Fibroblast of skin of abdomen (primary cell): ENCODE measurements around the gene SLC30A2.
A peak's percentile ranks its signal among the peaks of the same experiment; 100 is the strongest.

Experiments
- DNase-seq: peaks from one replicate; pipeline ENCODE4 v3.0.0-alpha.2; 2013

The SLC30A2 gene

GRCh38 chr1:26020941-26021646 lies 24.8 kb downstream of the SLC30A2 start:
- DNase-seq, result no peak

GRCh38 chr1:26020330-26020768 lies 25.6 kb downstream of the SLC30A2 start:
- DNase-seq, result peak; percentile 76

- peak; percentile 89 for DNase-seq
Measured at GRCh38 chr1:26019641-26020315, 26.1 kb downstream of the SLC30A2 start.

- peak; percentile 84 for DNase-seq
Measured at GRCh38 chr1:26017606-26018005, 28.3 kb downstream of the SLC30A2 start.

- DNase-seq, result no peak
Measured at GRCh38 chr1:26016953-26017545, 28.9 kb downstream of the SLC30A2 start.

- DNase-seq, result peak; percentile 40
Measured at GRCh38 chr1:26016258-26016952, 29.5 kb downstream of the SLC30A2 start.

- DNase-seq, result peak; percentile 66
Measured at GRCh38 chr1:26015358-26015757, 30.6 kb downstream of the SLC30A2 start.

- no peak for DNase-seq
Measured at GRCh38 chr1:26014179-26014578, 31.7 kb downstream of the SLC30A2 start.

GRCh38 chr1:26012864-26013263 lies 33.1 kb downstream of the SLC30A2 start:
- no peak for DNase-seq

GRCh38 chr1:26010825-26011224 lies 35.1 kb downstream of the SLC30A2 start:
- no peak for DNase-seq

- DNase-seq, result no peak
Measured at GRCh38 chr1:26009796-26010447, 36.0 kb downstream of the SLC30A2 start.

GRCh38 chr1:26006710-26007109 lies 39.2 kb downstream of the SLC30A2 start:
- no peak for DNase-seq

GRCh38 chr1:26005434-26006105 lies 40.3 kb downstream of the SLC30A2 start:
- no peak for DNase-seq

GRCh38 chr1:26003756-26004155 lies 42.2 kb downstream of the SLC30A2 start:
- DNase-seq, result no peak

GRCh38 chr1:26003262-26003661 lies 42.7 kb downstream of the SLC30A2 start:
- DNase-seq, result no peak

GRCh38 chr1:25999041-25999800 lies 46.7 kb downstream of the SLC30A2 start:
- DNase-seq, result no peak

- peak; percentile 99 for DNase-seq
Measured at GRCh38 chr1:25997828-25998761, 47.8 kb downstream of the SLC30A2 start, which contains the start of gene PAFAH2. PAFAH2 (minus strand) TSS chr1:25998063; CDS start chr1:25990816, 7,247 bp downstream.

GRCh38 chr1:25996966-25997827 lies 48.7 kb downstream of the SLC30A2 start:
- DNase-seq, result peak; percentile 35
